Activated naive CD4-positive, alpha-beta T cell treated with anti-CD3 and anti-CD28 coated beads, Interleukin-2, amount 50 U/mL, for 24 hours (primary cell): Measurements from ENCODE around the gene EPG5.
"Not testable (repeated sequence)": the region's sequence is repeated elsewhere in the genome, so short reads cannot be mapped to it uniquely, and the experiment has no call there.

Experiments
- H3K27ac Mint-ChIP-seq: one replicate; pipeline ENCODE4 v1.8.0; 2021; ENCODE audit warnings: mild to moderate bottlenecking, mixed read lengths
- H3K27me3 Mint-ChIP-seq: one replicate; pipeline ENCODE4 v1.8.0; 2021; ENCODE audit warnings: mixed read lengths
- H3K36me3 Mint-ChIP-seq: one replicate; pipeline ENCODE4 v1.8.0; 2021; ENCODE audit warnings: mixed read lengths
- H3K4me1 Mint-ChIP-seq: one replicate; pipeline ENCODE4 v1.8.0; 2021; ENCODE audit warnings: mixed read lengths
- H3K4me3 Mint-ChIP-seq: one replicate; pipeline ENCODE4 v1.8.0; 2021; ENCODE audit warnings: mild to moderate bottlenecking, mixed read lengths
- H3K9me3 Mint-ChIP-seq: one replicate; pipeline ENCODE4 v1.8.0; 2021; ENCODE audit warnings: mixed read lengths

EPG5 gene

GRCh38 chr18:45967007-45967706, at the start of gene EPG5:
EPG5 (minus strand) TSS chr18:45967329; CDS start chr18:45967239, 90 bp downstream.
- H3K27ac Mint-ChIP-seq, result peak within 1 kb of the TSS; percentile 99
- peak within 1 kb of the TSS; percentile 95 for H3K4me3 Mint-ChIP-seq
- H3K27me3 Mint-ChIP-seq, result no peaks in the 10 kb centered on the region
- no peaks in the 10 kb centered on the region for H3K9me3 Mint-ChIP-seq
- H3K4me1 Mint-ChIP-seq, result peaks cover 42% of the 10 kb centered on the region
- peaks cover 9% of the 10 kb centered on the region for H3K36me3 Mint-ChIP-seq

- no peaks in the 10 kb centered on the region for H3K9me3 Mint-ChIP-seq
- no peak overlapping the region for H3K4me3 Mint-ChIP-seq
- no peaks in the 10 kb centered on the region for H3K27me3 Mint-ChIP-seq
- peaks cover 7% of the 10 kb centered on the region for H3K4me1 Mint-ChIP-seq
- peak overlapping the region; percentile 1 for H3K27ac Mint-ChIP-seq
- peaks cover 19% of the 10 kb centered on the region for H3K36me3 Mint-ChIP-seq
Measured at GRCh38 chr18:46013484-46014189, 46.5 kb upstream of the EPG5 start.

DNA sequence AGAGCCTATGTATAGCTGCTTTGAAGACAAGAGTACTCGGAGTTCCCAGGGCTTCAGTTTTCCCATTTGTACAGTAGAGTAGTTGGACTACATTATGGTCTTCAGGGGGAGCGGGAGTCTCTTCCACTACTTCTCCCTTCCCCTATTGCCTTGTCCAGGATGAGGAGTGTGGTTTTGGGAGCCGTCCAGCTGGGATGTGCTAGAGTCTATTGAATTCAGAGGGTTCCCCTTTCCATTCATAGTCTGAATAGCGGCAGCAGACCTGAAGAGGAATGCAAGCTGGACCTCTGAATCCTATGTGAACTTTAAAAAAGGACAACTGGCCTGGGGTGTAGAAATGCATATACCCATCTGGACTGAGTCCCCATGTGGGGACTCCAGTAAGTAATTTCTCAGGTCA, 43.5 kb upstream of the EPG5 start:
- H3K9me3 Mint-ChIP-seq, result no peaks in the 10 kb centered on the region
- no peak overlapping the region for H3K4me3 Mint-ChIP-seq
- H3K27ac Mint-ChIP-seq, result no peak overlapping the region
- peaks cover 7% of the 10 kb centered on the region for H3K4me1 Mint-ChIP-seq
- H3K27me3 Mint-ChIP-seq, result no peaks in the 10 kb centered on the region
- H3K36me3 Mint-ChIP-seq, result peaks cover 15% of the 10 kb centered on the region

- Mint-ChIP-seq H3K27me3 (no peaks in the 10 kb centered on the region), H3K9me3 (no peaks in the 10 kb centered on the region), H3K27ac (no peak overlapping the region), H3K36me3 (peaks cover 12% of the 10 kb centered on the region), H3K4me1 (peaks cover 7% of the 10 kb centered on the region), H3K4me3 (no peak overlapping the region)
Measured at GRCh38 chr18:46010050-46010449, 42.9 kb upstream of the EPG5 start.

DNA sequence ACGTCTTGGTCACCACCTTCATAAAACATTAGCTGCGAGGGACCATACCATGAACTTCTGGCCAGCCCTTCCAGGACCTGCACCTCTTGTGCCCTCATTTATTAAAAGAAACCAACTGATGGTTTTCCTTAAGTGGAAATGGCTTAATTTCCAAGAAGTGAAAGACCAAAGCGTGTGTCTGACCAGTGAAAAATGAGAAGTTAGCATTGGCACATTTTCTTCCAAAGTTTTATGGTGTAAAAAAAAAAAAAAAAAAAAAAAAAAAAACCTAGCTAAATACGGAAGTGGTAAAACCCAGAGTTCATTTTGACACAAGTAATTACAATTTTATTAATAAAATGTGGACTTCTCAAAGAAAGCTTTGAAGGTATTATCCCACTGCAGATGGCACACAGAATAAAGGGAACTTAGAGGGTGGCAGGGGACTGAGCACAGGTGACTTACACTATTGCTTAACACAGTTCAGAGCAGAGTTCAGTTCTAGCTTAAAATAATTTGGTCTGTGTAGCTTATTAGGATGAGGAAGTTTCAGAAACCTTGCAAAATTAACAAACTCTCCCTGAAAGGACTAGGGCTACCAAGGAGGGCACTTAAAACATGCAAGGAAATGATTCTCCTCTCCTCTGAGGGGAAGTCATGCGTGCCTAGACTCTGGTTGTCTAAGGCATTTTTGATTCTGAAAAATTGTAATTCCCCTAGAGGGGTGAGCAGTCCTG, 42.2 kb upstream of the EPG5 start:
- Mint-ChIP-seq H3K27ac (no peak overlapping the region), H3K36me3 (peaks cover 10% of the 10 kb centered on the region), H3K27me3 (no peaks in the 10 kb centered on the region), H3K4me3 (no peak overlapping the region), H3K9me3 (no peaks in the 10 kb centered on the region), H3K4me1 (peaks cover 7% of the 10 kb centered on the region)

GRCh38 chr18:46008531-46008930, 41.4 kb upstream of the EPG5 start:
- Mint-ChIP-seq H3K27me3 (no peaks in the 10 kb centered on the region), H3K9me3 (no peaks in the 10 kb centered on the region), H3K27ac (no peak overlapping the region), H3K36me3 (peaks cover 10% of the 10 kb centered on the region), H3K4me3 (no peak overlapping the region), H3K4me1 (peaks cover 4% of the 10 kb centered on the region)

DNA sequence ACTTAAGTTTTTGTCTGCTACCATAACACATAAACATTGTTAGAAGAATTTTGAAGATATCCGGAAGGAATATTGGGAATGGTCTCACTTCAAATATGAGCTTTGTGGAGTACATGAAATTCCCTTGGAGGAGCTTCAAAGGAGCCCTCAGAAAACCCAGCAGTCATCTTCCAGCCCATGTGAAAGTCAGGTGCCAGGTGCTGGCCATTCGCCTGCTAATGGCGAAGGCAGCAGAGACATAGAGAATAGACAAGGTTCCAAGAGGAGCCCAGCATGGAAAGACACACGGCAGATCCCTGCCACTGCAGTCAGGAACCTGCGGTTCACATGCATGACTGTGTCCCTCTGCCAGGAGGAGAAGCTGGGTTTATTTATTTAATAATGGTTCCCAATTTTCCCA, 40.0 kb upstream of the EPG5 start:
- peaks cover 2% of the 10 kb centered on the region for H3K4me1 Mint-ChIP-seq
- no peak overlapping the region for H3K27ac Mint-ChIP-seq
- H3K9me3 Mint-ChIP-seq, result peaks cover 8% of the 10 kb centered on the region
- H3K27me3 Mint-ChIP-seq, result no peaks in the 10 kb centered on the region
- H3K4me3 Mint-ChIP-seq, result no peak overlapping the region
- H3K36me3 Mint-ChIP-seq, result peaks cover 18% of the 10 kb centered on the region

DNA sequence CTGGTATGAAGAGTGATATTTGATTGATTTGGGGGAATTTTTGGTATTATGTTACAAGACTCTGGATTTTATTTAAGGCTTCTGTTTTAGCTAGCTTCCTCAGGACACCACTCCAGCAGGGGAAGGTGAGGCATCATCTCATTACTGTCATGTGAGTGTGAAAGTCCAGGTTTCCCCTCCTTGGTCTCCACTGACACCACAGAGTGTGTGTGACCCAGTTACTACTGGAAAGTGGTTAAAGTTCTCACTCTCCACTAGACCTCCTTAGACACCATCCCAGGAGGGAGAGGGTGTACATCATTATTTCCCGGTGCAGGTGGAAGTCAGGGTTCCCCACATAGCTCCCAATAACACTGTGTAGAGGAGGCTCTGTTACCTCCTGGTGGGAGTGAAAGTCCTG, 35.8 kb upstream of the EPG5 start:
- Mint-ChIP-seq H3K9me3 (peaks cover 11% of the 10 kb centered on the region), H3K4me3 (no peak overlapping the region), H3K27ac (no peak overlapping the region), H3K4me1 (peaks cover 33% of the 10 kb centered on the region), H3K27me3 (no peaks in the 10 kb centered on the region), H3K36me3 (peaks cover 11% of the 10 kb centered on the region)

DNA sequence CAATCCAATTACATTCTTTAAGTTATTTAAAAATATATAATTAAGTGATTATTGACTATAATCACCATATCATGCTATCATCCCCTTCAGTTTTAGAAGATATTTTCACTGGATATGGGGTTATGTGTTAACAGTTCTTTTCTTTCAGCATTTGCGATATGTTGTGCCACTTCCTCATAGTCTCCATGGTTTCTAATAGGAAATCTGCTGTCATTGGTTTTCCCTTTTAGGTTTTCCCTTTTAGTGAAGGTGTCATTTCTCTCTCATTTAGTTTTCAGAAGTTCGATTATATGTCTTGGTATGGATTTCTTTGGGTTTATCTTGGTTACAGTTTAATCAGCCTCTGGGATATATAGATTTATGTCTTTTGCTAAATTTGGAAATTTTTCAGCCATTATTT, 34.8 kb upstream of the EPG5 start:
- Mint-ChIP-seq H3K27ac (peak overlapping the region; percentile 2), H3K36me3 (peaks cover 11% of the 10 kb centered on the region), H3K4me1 (peaks cover 37% of the 10 kb centered on the region), H3K27me3 (no peaks in the 10 kb centered on the region), H3K9me3 (peaks cover 11% of the 10 kb centered on the region), H3K4me3 (no peak overlapping the region)

DNA sequence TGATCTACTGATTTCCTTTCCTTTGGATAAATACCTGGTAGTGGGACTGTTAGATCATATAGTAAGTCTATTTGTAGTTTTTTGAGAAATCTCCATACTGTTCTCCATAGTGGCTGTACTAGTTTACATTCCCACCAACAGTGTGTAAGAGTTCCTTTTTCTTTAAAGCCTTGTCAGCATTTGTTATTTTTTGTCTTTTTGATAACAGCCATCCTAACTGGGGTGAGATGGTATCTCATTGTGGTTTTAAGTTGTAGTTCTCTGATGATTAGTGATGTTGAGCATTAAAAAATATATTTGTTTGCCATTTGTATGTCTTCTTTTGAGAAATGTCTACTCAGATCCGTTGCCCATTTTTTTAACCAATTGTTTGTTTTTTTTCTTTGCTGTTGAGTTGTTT, 33.9 kb upstream of the EPG5 start:
- H3K36me3 Mint-ChIP-seq, result peaks cover 11% of the 10 kb centered on the region
- H3K4me1 Mint-ChIP-seq, result peaks cover 42% of the 10 kb centered on the region
- H3K27ac Mint-ChIP-seq, result peak overlapping the region; percentile 65
- peaks cover 11% of the 10 kb centered on the region for H3K9me3 Mint-ChIP-seq
- H3K4me3 Mint-ChIP-seq, result no peak overlapping the region
- no peaks in the 10 kb centered on the region for H3K27me3 Mint-ChIP-seq

DNA sequence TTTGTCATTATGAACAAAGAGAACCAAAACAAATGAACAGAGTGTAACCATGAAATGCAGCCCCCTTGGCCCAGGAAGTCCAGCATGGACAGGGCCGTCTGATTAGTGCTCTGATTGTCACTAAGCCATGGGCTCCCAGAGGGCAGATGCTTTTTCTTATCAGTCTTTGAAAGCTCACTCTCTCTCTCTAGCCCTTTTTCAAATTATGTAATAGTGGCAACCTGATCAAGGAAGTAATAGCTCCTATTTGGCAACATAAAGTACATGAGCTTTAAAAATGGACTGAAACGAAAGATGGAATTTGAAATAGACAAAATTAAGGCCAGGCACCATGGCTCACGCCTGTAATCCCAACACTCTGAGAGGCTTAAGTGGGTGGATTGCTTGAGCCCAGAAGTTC, 32.4 kb upstream of the EPG5 start:
- Mint-ChIP-seq H3K36me3 (peaks cover 11% of the 10 kb centered on the region), H3K27me3 (no peaks in the 10 kb centered on the region), H3K4me3 (no peak overlapping the region), H3K9me3 (peaks cover 11% of the 10 kb centered on the region), H3K4me1 (peaks cover 50% of the 10 kb centered on the region), H3K27ac (peak overlapping the region; percentile 62)

GRCh38 chr18:45998244-45998643, 31.1 kb upstream of the EPG5 start:
- Mint-ChIP-seq H3K27ac (peak overlapping the region; percentile 91), H3K9me3 (peaks cover 11% of the 10 kb centered on the region), H3K4me3 (peak overlapping the region; percentile 69), H3K27me3 (no peaks in the 10 kb centered on the region), H3K4me1 (peaks cover 50% of the 10 kb centered on the region), H3K36me3 (peaks cover 11% of the 10 kb centered on the region)

DNA sequence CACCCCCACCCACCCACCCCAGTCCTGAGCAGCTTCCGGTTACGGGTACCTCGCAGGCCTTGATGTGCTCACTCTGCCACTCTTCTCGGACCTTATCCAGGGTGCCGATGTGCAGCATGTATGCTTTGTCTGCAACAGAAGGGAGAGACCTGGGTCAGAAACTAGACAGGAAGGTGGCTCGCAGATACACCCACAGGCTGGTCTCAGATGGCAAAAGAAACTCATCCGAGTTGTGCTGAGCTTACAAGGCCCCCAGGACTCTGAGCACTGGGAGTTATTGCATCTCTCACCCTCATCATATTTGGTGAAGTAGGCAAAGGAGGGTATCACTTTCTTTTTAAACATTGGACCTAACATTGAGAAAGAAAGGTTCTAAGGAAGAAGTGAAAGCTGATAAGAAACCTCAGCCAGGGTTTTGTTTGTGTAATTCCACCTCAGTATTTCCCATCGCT, 30.6 kb upstream of the EPG5 start:
- peaks cover 9% of the 10 kb centered on the region for H3K36me3 Mint-ChIP-seq
- H3K4me3 Mint-ChIP-seq, result peak overlapping the region; percentile 69
- peaks cover 50% of the 10 kb centered on the region for H3K4me1 Mint-ChIP-seq
- peak overlapping the region; percentile 91 for H3K27ac Mint-ChIP-seq
- H3K9me3 Mint-ChIP-seq, result peaks cover 8% of the 10 kb centered on the region
- no peaks in the 10 kb centered on the region for H3K27me3 Mint-ChIP-seq

DNA sequence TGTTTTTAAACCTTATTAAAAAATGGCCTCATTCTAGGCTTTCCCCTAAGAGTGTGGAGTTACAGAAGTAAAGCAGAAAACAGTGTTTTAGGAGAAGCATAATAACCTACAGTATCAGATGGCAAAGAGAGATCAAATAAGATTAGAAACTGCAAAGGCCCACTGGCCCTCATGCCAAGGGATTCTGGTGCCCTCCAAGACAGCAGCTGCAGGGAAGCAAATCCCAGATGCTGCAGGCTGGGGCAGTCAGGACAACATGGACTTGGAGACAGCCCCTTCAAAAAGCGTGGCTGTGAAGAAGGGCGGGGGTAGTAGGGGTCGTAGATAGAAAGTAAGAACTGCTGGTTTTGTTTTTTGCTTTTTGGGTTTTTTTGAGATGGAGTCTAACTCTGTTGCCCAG, 28.3 kb upstream of the EPG5 start:
- H3K9me3 Mint-ChIP-seq, result no peaks in the 10 kb centered on the region
- H3K4me1 Mint-ChIP-seq, result peaks cover 34% of the 10 kb centered on the region
- H3K27ac Mint-ChIP-seq, result no peak overlapping the region
- H3K36me3 Mint-ChIP-seq, result no peaks in the 10 kb centered on the region
- H3K4me3 Mint-ChIP-seq, result no peak overlapping the region
- H3K27me3 Mint-ChIP-seq, result no peaks in the 10 kb centered on the region

- Mint-ChIP-seq H3K27me3 (no peaks in the 10 kb centered on the region), H3K9me3 (no peaks in the 10 kb centered on the region), H3K4me3 (no peak overlapping the region), H3K36me3 (peaks cover 4% of the 10 kb centered on the region), H3K27ac (no peak overlapping the region), H3K4me1 (peaks cover 21% of the 10 kb centered on the region)
Measured at GRCh38 chr18:45993438-45993837, 26.3 kb upstream of the EPG5 start.

DNA sequence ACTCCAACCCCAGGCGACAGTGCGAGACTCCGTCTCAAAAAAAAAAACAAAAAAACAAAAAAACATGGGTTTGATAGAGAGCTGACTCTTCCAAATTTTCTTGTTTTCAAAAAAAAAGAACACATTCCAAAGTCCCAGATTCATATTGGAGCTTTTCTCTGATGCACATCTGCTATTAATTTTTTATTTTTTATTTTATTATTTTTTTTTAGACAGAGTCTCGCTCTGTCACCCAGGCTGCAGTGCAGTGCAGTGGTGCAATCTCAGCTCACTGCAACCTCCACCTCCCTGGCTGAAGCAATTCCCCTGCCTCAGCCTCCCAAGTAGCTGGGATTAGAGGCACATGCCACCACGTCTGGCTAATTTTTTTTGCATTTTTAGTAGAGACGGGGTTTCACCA, 25.4 kb upstream of the EPG5 start:
- peaks cover 13% of the 10 kb centered on the region for H3K4me1 Mint-ChIP-seq
- H3K4me3 Mint-ChIP-seq, H3K27me3 Mint-ChIP-seq, H3K27ac Mint-ChIP-seq, H3K9me3 Mint-ChIP-seq, H3K36me3 Mint-ChIP-seq: not testable (repeated sequence)
